Activated CD8-positive, alpha-beta T cell treated with anti-CD3 and anti-CD28 coated beads, Interleukin-2, amount 10 ng/mL, durations not matched to agents 7 days and 5 days (primary cell): ENCODE measurements around the gene PHEX. TPM values are rescaled to one million over a fixed set of nuclear protein-coding genes. Genes with fewer than 3 reads are reported as not detected.

Experiments
- ATAC-seq: fragments of 150-1000 bp; cut with Tn5 transposase; one replicate; pipeline ENCODE4 v1.10.0; 2021; ENCODE audit warnings: moderate library complexity
- CTCF ChIA-PET: fragments of 350-600 bp; sonication (Branson Sonifier 250); formaldehyde crosslinking; loops from one replicate; lab custom pipeline; 2021; ENCODE audit warnings: antibody characterized with exemption; lab: Charles Lee
- POLR2A ChIA-PET: fragments of 350-600 bp; sonication (Branson Sonifier 250); formaldehyde crosslinking; loops from one replicate; lab custom pipeline; 2021; ENCODE audit warnings: antibody characterized with exemption; lab: Charles Lee
- DNase-seq: peaks from one replicate; pipeline ENCODE4 v3.0.0-alpha.2; 2020
- H3K27ac Mint-ChIP-seq: one replicate; pipeline ENCODE4 v1.8.0; 2021; ENCODE audit warnings: mild to moderate bottlenecking, mixed read lengths
- H3K27me3 Mint-ChIP-seq: one replicate; pipeline ENCODE4 v1.8.0; 2021; ENCODE audit warnings: low read depth, mixed read lengths
- H3K36me3 Mint-ChIP-seq: one replicate; pipeline ENCODE4 v1.8.0; 2021; ENCODE audit warnings: low read depth, mixed read lengths
- H3K4me1 Mint-ChIP-seq: one replicate; pipeline ENCODE4 v1.8.0; 2021; ENCODE audit warnings: low read depth, mixed read lengths
- H3K4me3 Mint-ChIP-seq: one replicate; pipeline ENCODE4 v1.8.0; 2021; ENCODE audit warnings: mild to moderate bottlenecking, mixed read lengths
- H3K9me3 Mint-ChIP-seq: one replicate; pipeline ENCODE4 v1.8.0; 2022; ENCODE audit warnings: mixed read lengths; ENCODE audit not compliant: insufficient read depth
- total RNA-seq, 2 experiments: library from RNA; stranded (reverse); gene quantifications; one replicate each; pipeline ENCODE4 v1.2.3, GENCODE V29; 2021

PHEX gene
- total RNA-seq, 2 experiments from 2014 or later: 0.16 to 0.24 TPM

DNA sequence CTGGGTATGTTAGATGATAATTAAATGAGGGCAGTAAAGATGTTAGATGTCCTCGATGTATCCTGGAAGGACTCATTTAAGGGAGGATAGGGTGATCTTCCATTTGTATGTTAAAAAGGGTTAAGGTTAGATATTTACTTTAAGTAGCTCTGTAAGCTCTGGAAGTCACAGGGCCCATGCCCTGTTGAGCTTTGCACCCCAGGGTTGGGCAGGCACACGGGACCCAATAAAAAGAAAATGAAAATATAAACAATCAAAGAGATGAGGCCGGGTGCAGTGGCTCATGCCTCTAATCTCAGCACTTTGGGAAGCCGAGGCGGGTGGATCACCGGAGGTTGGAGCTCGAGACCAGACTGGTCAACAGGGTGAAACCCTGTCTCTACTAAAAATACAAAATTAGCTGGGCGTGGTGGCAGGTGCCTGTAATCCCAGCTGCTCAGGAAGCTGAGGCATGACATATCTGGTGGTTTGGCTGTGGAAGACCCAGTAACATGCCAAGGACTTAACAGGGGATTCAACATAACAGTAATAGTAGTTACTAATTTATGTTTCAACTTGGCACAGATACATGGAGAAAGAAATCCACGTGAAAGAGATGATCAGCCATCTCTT, 16.9 kb upstream of the PHEX start:
- ChIA-PET POLR2A (no interaction called here), CTCF (no interaction called here)
- ATAC-seq: no peak
- Mint-ChIP-seq H3K9me3 (no peaks in the 10 kb centered on the region), H3K27ac (no peak overlapping the region), H3K4me3 (no peak overlapping the region), H3K36me3 (no peaks in the 10 kb centered on the region), H3K4me1 (no peaks in the 10 kb centered on the region), H3K27me3 (no peaks in the 10 kb centered on the region)
- DNase-seq: no peak

DNA sequence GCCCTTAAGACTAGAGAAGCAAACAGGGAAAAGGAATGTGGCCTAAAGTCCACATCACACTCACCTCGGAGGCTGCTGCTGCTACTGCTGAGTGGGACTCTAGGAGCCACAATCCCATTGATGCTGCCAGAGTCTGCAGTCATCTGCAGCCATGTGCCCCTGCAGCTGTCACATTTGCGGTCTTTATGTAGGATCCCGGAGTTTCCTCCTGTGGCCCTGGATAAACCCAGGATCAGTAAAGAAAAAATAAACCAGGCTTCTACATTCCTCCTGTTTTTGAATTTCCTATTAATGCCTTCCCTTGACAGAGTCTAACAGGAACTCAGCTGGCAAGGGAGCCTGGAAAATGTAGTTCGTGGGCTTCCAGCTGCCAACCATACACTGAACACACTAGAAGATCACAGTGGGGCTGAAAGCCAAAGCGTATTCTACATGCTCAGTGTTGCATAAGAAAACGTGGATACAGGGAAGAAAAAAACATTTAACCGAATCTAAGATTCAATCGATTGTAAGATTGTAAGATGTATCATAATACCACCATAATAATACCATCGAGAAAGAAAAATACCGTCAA, 10.3 kb upstream of the PHEX start:
- ChIA-PET POLR2A (no interaction called here), CTCF (no interaction called here)
- no peak overlapping the region for H3K27ac Mint-ChIP-seq
- no peaks in the 10 kb centered on the region for H3K36me3 Mint-ChIP-seq
- DNase-seq (no peak), ATAC-seq (no peak)
- no peaks in the 10 kb centered on the region for H3K9me3 Mint-ChIP-seq
- H3K27me3 Mint-ChIP-seq: no peaks in the 10 kb centered on the region
- H3K4me3 Mint-ChIP-seq: no peak overlapping the region
- H3K4me1 Mint-ChIP-seq: no peaks in the 10 kb centered on the region

DNA sequence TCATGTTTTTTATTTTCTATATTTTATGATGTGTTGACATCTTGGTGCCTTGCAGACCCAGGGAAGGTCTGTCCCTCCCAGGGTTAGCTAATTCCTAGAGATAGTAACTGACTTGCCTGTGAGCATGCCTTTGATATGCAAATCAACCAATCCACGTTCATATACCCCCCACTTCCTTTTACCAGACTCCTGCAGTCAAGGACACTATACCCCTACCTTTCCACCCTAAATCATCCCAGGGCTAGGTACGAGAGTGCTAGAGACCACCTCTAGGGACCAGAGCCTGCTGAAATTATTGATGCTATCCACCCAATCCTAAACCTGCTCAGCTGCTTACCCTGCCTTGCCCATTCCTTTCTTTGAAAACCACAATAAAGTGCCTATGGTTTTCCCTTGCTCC, 7.5 kb upstream of the PHEX start:
- ChIA-PET CTCF (no interaction called here), POLR2A (no interaction called here)
- H3K4me3 Mint-ChIP-seq: no peak overlapping the region
- no peaks in the 10 kb centered on the region for H3K9me3 Mint-ChIP-seq
- DNase-seq: no peak
- no peak for ATAC-seq
- H3K27me3 Mint-ChIP-seq: no peaks in the 10 kb centered on the region
- no peak overlapping the region for H3K27ac Mint-ChIP-seq
- H3K36me3 Mint-ChIP-seq: no peaks in the 10 kb centered on the region
- no peaks in the 10 kb centered on the region for H3K4me1 Mint-ChIP-seq

DNA sequence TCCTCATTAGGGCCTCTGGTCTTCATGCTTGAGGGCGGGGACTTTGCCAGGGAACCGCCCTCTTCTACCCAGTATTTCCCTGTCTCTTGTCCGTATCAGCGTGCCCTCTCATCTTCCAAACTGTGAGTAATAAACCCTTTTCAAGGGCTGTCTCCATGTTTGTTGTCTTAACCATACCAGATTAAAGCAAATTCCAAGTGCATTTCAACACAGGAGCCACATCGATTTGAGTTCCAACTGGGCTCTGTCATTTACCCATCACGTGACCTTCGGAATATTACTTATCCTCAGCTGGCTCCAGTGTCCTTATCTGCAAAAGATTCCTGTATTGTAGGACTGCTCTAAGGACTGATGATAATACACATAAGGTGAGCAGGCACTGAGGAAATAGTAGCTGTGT, 6.4 kb upstream of the PHEX start:
- Mint-ChIP-seq H3K4me1 (no peaks in the 10 kb centered on the region), H3K27ac (no peak overlapping the region), H3K27me3 (no peaks in the 10 kb centered on the region), H3K9me3 (no peaks in the 10 kb centered on the region), H3K36me3 (no peaks in the 10 kb centered on the region), H3K4me3 (no peak overlapping the region)
- CTCF ChIA-PET: interaction anchor here (1.0 kb wide), 1 partner anchor 40 kb away, joined by 5 read pairs; no protein-coding TSS in a partner anchor
- DNase-seq (no peak), ATAC-seq (no peak)
- POLR2A ChIA-PET: no interaction called here

DNA sequence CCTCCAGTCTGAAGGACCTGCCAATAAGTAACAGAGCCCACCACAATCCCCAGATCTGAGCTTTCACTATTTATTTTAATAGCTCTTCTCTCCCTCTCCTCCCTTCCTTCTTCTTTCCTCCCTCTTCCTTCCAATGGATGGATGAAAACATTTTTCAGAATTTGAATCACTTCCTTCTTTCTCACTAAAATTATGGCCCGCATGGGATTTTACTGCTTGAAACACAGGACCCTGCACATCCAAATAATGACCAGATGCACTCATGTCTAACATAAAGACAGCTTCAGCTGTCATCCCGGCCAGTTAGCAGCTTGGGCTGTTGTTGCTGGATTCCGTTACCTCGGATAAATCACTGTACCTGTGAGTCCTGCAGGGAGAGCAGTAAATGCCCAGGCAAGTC, 5.4 kb upstream of the PHEX start:
- H3K27ac Mint-ChIP-seq: no peak overlapping the region
- no peak overlapping the region for H3K4me3 Mint-ChIP-seq
- no peaks in the 10 kb centered on the region for H3K4me1 Mint-ChIP-seq
- DNase-seq (no peak), ATAC-seq (no peak)
- ChIA-PET CTCF (no interaction called here), POLR2A (no interaction called here)
- H3K36me3 Mint-ChIP-seq: no peaks in the 10 kb centered on the region
- no peaks in the 10 kb centered on the region for H3K27me3 Mint-ChIP-seq
- H3K9me3 Mint-ChIP-seq: no peaks in the 10 kb centered on the region

DNA sequence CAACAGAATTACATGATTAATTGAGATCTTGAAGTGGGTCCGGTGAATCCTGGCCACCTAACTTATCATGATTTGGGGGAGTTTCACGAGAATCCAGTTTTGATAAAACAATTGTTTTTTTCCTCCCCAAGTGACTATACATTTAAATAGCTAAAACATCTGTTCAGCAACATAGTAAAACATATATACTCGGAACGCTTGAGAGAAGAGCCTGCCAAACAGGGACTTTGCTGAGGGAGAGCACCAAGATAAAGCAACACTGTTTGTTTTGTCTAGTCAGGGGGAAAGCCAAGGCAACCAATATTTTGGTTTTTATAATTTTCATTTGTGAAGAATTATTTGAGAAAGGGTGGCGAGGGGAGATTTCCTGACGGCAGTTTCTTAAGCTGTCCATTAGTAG, 381 bp downstream of the PHEX start:
- Mint-ChIP-seq H3K36me3 (no peaks in the 10 kb centered on the region), H3K27ac (no peak overlapping the region), H3K4me1 (peaks cover 8% of the 10 kb centered on the region), H3K27me3 (no peaks in the 10 kb centered on the region), H3K4me3 (no peak overlapping the region), H3K9me3 (no peaks in the 10 kb centered on the region)
- no peak for ATAC-seq
- no peak for DNase-seq
- ChIA-PET POLR2A (no interaction called here), CTCF (no interaction called here)

DNA sequence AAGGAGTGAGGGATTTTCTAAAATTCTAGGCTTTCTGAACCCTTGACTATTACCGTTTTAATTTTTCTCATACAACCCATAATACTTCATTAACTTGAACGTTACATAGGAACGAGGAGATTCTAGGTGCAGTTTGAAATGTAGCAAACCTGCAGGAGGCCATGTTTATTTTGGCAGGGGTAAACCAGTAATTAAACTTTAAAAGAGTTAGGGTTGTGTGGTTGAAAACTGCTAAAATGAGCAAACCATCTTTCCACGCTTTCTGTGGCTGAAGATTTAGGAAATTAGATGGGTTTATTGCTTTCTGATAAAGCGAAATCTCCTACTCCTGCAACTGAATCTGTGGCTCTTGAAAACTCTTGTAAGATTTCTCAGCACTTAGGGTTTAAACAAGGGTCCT, 1.7 kb downstream of the PHEX start:
- no peak overlapping the region for H3K4me3 Mint-ChIP-seq
- no peak for DNase-seq
- no peaks in the 10 kb centered on the region for H3K9me3 Mint-ChIP-seq
- H3K27me3 Mint-ChIP-seq: no peaks in the 10 kb centered on the region
- H3K27ac Mint-ChIP-seq: no peak overlapping the region
- no peak for ATAC-seq
- ChIA-PET CTCF (no interaction called here), POLR2A (no interaction called here)
- H3K4me1 Mint-ChIP-seq: peaks cover 15% of the 10 kb centered on the region
- H3K36me3 Mint-ChIP-seq: no peaks in the 10 kb centered on the region

DNA sequence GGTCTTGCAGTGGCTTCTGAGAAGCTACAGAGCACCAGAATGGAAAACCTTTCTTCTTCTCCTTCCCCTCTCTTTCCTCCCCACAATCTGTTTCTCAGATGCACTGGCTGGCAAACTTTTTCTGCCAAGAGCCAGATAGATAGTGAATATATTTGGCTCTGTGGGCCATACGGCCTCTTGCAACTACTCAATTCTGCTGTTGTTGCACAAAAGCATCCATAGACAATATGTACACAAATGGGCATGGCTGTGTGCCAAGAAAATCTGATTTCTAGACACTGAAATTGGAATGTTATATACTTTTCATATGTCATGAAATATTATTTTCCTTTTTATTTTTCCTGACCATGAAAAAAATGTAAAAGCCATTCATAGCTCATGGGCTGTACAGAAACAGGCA, 3.1 kb downstream of the PHEX start:
- Mint-ChIP-seq H3K27ac (no peak overlapping the region), H3K27me3 (no peaks in the 10 kb centered on the region), H3K36me3 (no peaks in the 10 kb centered on the region), H3K4me3 (no peak overlapping the region), H3K4me1 (peaks cover 17% of the 10 kb centered on the region), H3K9me3 (no peaks in the 10 kb centered on the region)
- ATAC-seq (no peak), DNase-seq (no peak)
- POLR2A ChIA-PET: no interaction called here
- CTCF ChIA-PET: interaction anchor here (2.2 kb wide), 1 partner anchor 50 kb away, joined by 7 read pairs; no protein-coding TSS in a partner anchor

DNA sequence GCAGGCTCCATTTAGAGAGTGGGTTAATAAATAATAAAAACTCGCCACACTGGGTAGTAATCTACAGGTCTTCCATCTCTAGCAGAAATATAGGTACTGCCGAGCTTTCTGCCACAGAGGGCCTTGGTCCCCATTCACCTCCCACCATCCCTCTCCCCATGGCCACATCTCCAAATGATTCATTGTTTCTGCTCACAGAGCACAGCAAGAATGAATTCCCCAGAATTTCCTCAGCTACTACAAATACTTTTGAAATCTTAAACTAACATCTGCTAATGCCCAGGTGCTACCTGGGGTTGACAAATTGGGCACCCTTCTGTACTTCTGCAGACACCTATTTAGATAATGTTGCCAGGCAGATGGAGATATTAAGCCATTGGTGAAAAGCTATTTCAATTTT, 5.1 kb downstream of the PHEX start:
- no peaks in the 10 kb centered on the region for H3K36me3 Mint-ChIP-seq
- H3K4me3 Mint-ChIP-seq: no peak overlapping the region
- H3K9me3 Mint-ChIP-seq: no peaks in the 10 kb centered on the region
- DNase-seq (no peak), ATAC-seq (no peak)
- POLR2A ChIA-PET: no interaction called here
- H3K4me1 Mint-ChIP-seq: peaks cover 29% of the 10 kb centered on the region
- CTCF ChIA-PET: interaction anchor here (1.5 to 2.2 kb wide), 2 partner anchors 52 to 98 kb away, joined by 3 to 7 read pairs; no protein-coding TSS in a partner anchor
- no peaks in the 10 kb centered on the region for H3K27me3 Mint-ChIP-seq
- H3K27ac Mint-ChIP-seq: no peak overlapping the region

DNA sequence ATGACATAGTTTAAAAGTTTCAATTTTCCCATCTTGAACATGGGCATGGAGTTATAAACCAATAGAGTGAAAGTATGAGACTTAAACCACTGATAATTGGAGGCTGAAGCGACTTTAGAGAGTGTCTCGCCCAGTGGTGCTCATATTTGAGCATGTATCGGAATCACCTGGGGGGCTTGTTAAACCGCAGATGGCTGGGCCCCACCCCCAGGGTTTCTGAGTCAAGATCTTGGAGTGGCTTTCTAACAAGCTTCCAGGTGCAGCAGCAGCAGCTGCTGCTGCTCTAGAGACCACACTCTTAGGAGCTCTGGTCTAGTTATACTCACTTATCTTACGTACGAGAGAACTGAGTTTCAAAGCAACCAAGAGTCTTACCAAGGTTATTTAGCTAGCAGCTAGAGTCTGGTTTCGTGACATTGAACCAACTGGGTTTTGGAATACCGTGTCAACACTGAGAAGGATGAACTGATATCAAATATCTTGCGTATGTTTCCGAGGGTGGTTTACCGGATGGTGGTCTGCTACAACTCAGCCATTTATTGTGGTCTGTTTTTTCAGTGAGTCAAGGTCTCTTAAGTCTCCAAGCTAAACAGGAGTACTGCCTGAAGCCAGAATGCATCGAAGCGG, 5.9 kb downstream of the PHEX start:
- Mint-ChIP-seq H3K27ac (peak overlapping the region; percentile 60), H3K4me3 (peak overlapping the region; percentile 51)
- CTCF ChIA-PET: no interaction called here

DNA sequence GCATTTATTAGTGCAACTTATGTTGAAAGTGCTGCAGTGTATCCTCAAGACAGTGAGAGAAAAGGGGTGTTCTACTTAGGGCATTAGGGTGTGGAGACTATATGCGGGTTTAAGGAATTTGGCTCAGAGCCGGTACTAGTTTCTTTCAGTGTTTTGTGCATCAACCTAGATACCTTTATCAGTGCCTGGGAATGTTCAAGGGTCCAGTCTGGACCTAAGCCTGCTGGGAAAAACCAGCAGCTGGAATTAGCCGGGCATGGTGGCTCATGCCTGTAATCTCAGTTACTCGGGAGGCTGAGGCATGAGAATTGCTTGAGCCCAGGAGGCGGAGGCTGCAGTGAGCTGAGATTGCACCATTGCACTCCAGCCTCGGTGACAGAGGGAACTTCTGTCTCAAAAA, 7.4 kb downstream of the PHEX start:
- H3K4me3 Mint-ChIP-seq: no peak overlapping the region
- CTCF ChIA-PET: no interaction called here

More for the DNA sequence above, 5.9 kb downstream of the PHEX start:
- no peak for DNase-seq
- no peak for ATAC-seq
- H3K4me1 Mint-ChIP-seq: peaks cover 25% of the 10 kb centered on the region
- no peaks in the 10 kb centered on the region for H3K36me3 Mint-ChIP-seq
- POLR2A ChIA-PET: no interaction called here
- no peaks in the 10 kb centered on the region for H3K9me3 Mint-ChIP-seq
- no peaks in the 10 kb centered on the region for H3K27me3 Mint-ChIP-seq

DNA sequence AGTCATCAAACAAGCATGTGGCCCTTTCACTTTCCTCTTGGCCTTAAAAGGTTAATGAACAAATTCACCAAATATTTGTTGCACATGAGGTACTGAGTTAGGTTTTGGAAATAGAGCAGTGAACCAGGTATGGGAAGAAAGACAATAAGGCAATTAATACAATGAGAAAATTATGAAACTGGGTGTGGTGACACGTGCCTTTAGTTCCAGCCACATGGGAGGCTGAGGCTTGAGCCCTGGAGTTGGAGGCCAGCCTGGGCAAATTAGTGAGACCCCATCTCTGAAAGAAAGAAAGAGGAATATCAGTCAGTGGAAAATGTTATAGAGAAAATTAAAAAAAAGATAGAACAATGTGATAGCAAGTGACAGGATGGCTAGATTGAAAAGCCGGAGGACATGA, 8.1 kb downstream of the PHEX start:
- Mint-ChIP-seq H3K9me3 (no peaks in the 10 kb centered on the region), H3K27me3 (no peaks in the 10 kb centered on the region), H3K4me3 (no peak overlapping the region), H3K36me3 (no peaks in the 10 kb centered on the region), H3K27ac (peak overlapping the region; percentile 52), H3K4me1 (peaks cover 25% of the 10 kb centered on the region)
- ATAC-seq: no peak
- CTCF ChIA-PET: no interaction called here
- POLR2A ChIA-PET: no interaction called here
- no peak for DNase-seq

More for the DNA sequence above, 7.4 kb downstream of the PHEX start:
- H3K36me3 Mint-ChIP-seq: no peaks in the 10 kb centered on the region
- DNase-seq (no peak), ATAC-seq (no peak)
- no peaks in the 10 kb centered on the region for H3K27me3 Mint-ChIP-seq
- no peak overlapping the region for H3K27ac Mint-ChIP-seq
- H3K9me3 Mint-ChIP-seq: no peaks in the 10 kb centered on the region
- POLR2A ChIA-PET: no interaction called here
- peaks cover 25% of the 10 kb centered on the region for H3K4me1 Mint-ChIP-seq
